OCI-LY1 (cell line): Measurements from ENCODE around the gene CELF2.
"Not testable (repeated sequence)": the region's sequence is repeated elsewhere in the genome, so short reads cannot be mapped to it uniquely, and the experiment has no call there.

Experiments
- H2AFZ ChIP-seq: fragments of 200-600 bp; sonication (generic), shearing (Covaris generic); 2 replicates; pipeline ENCODE4 v1.6.0; 2014; ENCODE audit warnings: antibody characterized with exemption, mild to moderate bottlenecking, low read length
- H3F3A ChIP-seq: fragments of 200-600 bp; sonication (generic), shearing (Covaris generic); 2 replicates; pipeline ENCODE4 v1.6.0; 2014; ENCODE audit warnings: mild to moderate bottlenecking, antibody characterized with exemption, low read length, moderate library complexity; ENCODE audit not compliant: insufficient read depth
- H3K27ac ChIP-seq: fragments of 200-600 bp; sonication (generic); 2 replicates; pipeline ENCODE4 v1.5.1; 2014; ENCODE audit warnings: low read length, mixed run types, mild to moderate bottlenecking, low read depth; ENCODE audit not compliant: poor library complexity, severe bottlenecking
- H3K27me3 ChIP-seq: fragments of 200-600 bp; sonication (generic); 2 replicates; pipeline ENCODE4 v1.6.0; 2014; ENCODE audit warnings: antibody characterized with exemption, mild to moderate bottlenecking, low read length, moderate library complexity; ENCODE audit not compliant: insufficient read depth
- H3K36me3 ChIP-seq: fragments of 200-600 bp; sonication (generic); 2 replicates; pipeline ENCODE4 v1.6.1; 2014; ENCODE audit warnings: mild to moderate bottlenecking, antibody characterized with exemption, low read length, moderate library complexity, mixed read lengths; ENCODE audit not compliant: insufficient read depth
- H3K4me1 ChIP-seq: fragments of 200-600 bp; sonication (generic); 2 replicates; pipeline ENCODE4 v1.5.1; 2014; ENCODE audit warnings: mild to moderate bottlenecking, low read length, moderate library complexity; ENCODE audit not compliant: insufficient read depth, severe bottlenecking
- H3K4me2 ChIP-seq: fragments of 200-600 bp; sonication (generic), shearing (Covaris generic); 2 replicates; pipeline ENCODE4 v1.6.1; 2014; ENCODE audit warnings: low read length
- H3K4me3 ChIP-seq: fragments of 200-600 bp; sonication (generic); 2 replicates; pipeline ENCODE4 v1.5.1; 2014; ENCODE audit warnings: low read length, low read depth, mild to moderate bottlenecking, mixed read lengths; ENCODE audit not compliant: poor library complexity, severe bottlenecking
- H3K79me2 ChIP-seq: fragments of 200-600 bp; shearing (Covaris generic); 2 replicates; pipeline ENCODE4 v1.6.1; 2016; ENCODE audit warnings: mixed run types, low read length, mixed read lengths; ENCODE audit not compliant: insufficient read depth
- H3K9ac ChIP-seq: fragments of 200-600 bp; sonication (generic), shearing (Covaris generic); 2 replicates; pipeline ENCODE4 v1.6.1; 2014; ENCODE audit warnings: mild to moderate bottlenecking, low read length, mixed read lengths
- H3K9me2 ChIP-seq: fragments of 200-600 bp; sonication (generic), shearing (Covaris generic); 2 replicates; pipeline ENCODE4 v1.6.1; 2014; ENCODE audit warnings: low read depth, mild to moderate bottlenecking, low read length, mixed read lengths
- H3K9me3 ChIP-seq: fragments of 200-600 bp; shearing (Covaris generic); 2 replicates; pipeline ENCODE4 v1.6.1; 2014; ENCODE audit warnings: low read length, mixed read lengths
- H4K20me1 ChIP-seq: fragments of 200-600 bp; sonication (generic), shearing (Covaris generic); 2 replicates; pipeline ENCODE4 v1.6.0; 2016; ENCODE audit warnings: mild to moderate bottlenecking, low read length; ENCODE audit not compliant: insufficient read depth
- CTCF ChIP-seq: fragments of 200-600 bp; sonication (generic), shearing (Covaris generic); IDR thresholded peaks from 2 replicates; pipeline ENCODE4 v1.5.1; 2017; ENCODE audit warnings: mild to moderate bottlenecking, antibody characterized with exemption, low read length, moderate library complexity, mixed read lengths
- EZH2 ChIP-seq: fragments of 200-600 bp; sonication (generic), shearing (Covaris generic); IDR thresholded peaks from 2 replicates; pipeline ENCODE4 v1.8.0; 2017; ENCODE audit warnings: borderline replicate concordance, mixed run types, mild to moderate bottlenecking, antibody characterized with exemption, low read length, moderate library complexity, mixed read lengths

Gene CELF2

GRCh38 chr10:11344081-11344480 lies 326.4 kb downstream of the CELF2 start:
- Histone ChIP-seq H3K4me1 (no peaks in the 10 kb centered on the region), H2AFZ (no peak overlapping the region), H3K27ac (no peak overlapping the region), H3K9ac (no peak overlapping the region), H3K36me3 (no peaks in the 10 kb centered on the region), H4K20me1 (no peaks in the 10 kb centered on the region), H3K4me2 (no peak overlapping the region), H3F3A (no peaks in the 10 kb centered on the region), H3K27me3 (no peaks in the 10 kb centered on the region), H3K4me3 (no peak overlapping the region), H3K9me3 (no peaks in the 10 kb centered on the region), H3K79me2 (no peaks in the 10 kb centered on the region), H3K9me2 (no peaks in the 10 kb centered on the region)
- no peak for TF ChIP-seq EZH2
- no peak for TF ChIP-seq CTCF

- Histone ChIP-seq H3K4me3 (no peak overlapping the region), H3F3A (no peaks in the 10 kb centered on the region), H3K9me3 (no peaks in the 10 kb centered on the region), H3K4me1 (no peaks in the 10 kb centered on the region), H3K9me2 (no peaks in the 10 kb centered on the region), H3K27ac (no peak overlapping the region), H4K20me1 (no peaks in the 10 kb centered on the region), H3K79me2 (no peaks in the 10 kb centered on the region), H2AFZ (no peak overlapping the region), H3K36me3 (no peaks in the 10 kb centered on the region), H3K27me3 (no peaks in the 10 kb centered on the region), H3K4me2 (no peak overlapping the region), H3K9ac (no peak overlapping the region)
- TF ChIP-seq EZH2 (no peak), CTCF (no peak)
These were observed 326.9 kb downstream of the CELF2 start for GRCh38 chr10:11344550-11344949.

GRCh38 chr10:11345224-11346054 lies 327.8 kb downstream of the CELF2 start:
- Histone ChIP-seq H3K4me2 (no peak overlapping the region), H3K9me2 (no peaks in the 10 kb centered on the region), H3K36me3 (no peaks in the 10 kb centered on the region), H3K79me2 (no peaks in the 10 kb centered on the region), H3K27ac (no peak overlapping the region), H4K20me1 (no peaks in the 10 kb centered on the region), H3K4me1 (no peaks in the 10 kb centered on the region), H3F3A (no peaks in the 10 kb centered on the region), H2AFZ (no peak overlapping the region), H3K27me3 (no peaks in the 10 kb centered on the region), H3K9ac (no peak overlapping the region), H3K9me3 (no peaks in the 10 kb centered on the region), H3K4me3 (no peak overlapping the region)
- TF ChIP-seq CTCF (no peak), EZH2 (no peak)

- not testable (repeated sequence) for H4K20me1 ChIP-seq, H3K27ac ChIP-seq, H3K9me2 ChIP-seq
These were observed 329.9 kb downstream of the CELF2 start for GRCh38 chr10:11347580-11347979.

More at GRCh38 chr10:11347580-11347979, 329.9 kb downstream of the CELF2 start:
- H2AFZ ChIP-seq, H3K9me3 ChIP-seq, H3K4me3 ChIP-seq, H3K79me2 ChIP-seq, H3K27me3 ChIP-seq, H3F3A ChIP-seq, H3K9ac ChIP-seq, H3K4me1 ChIP-seq, H3K4me2 ChIP-seq, H3K36me3 ChIP-seq: not testable (repeated sequence)
